Liver (tissue), 3 donors: Measurements from ENCODE around the gene RIIAD1.

Experiments used
- CTCF ChIP-seq: fragments of 150-350 bp; IDR thresholded peaks from 2 replicates; pipeline ENCODE4 v1.5.1; 2017; ENCODE audit warnings: improper control_type of control experiment, low read depth, low read length; ENCODE audit not compliant: missing input control
- EGR1 ChIP-seq, 2 donors: IDR thresholded peaks; 2 replicates each; pipeline ENCODE4 v1.6.1; 2016 to 2018; ENCODE audit warnings: antibody characterized with exemption in 2 of 2, low read depth in 2 of 2
- JUND ChIP-seq, 2 donors: IDR thresholded peaks; 2 replicates each; pipeline ENCODE4 v1.6.1; 2016; ENCODE audit warnings: antibody characterized with exemption in 2 of 2
- MAX ChIP-seq: IDR thresholded peaks from 2 replicates; pipeline ENCODE4 v1.6.1; 2016; ENCODE audit warnings: antibody characterized with exemption
- RXRA ChIP-seq, 2 donors: IDR thresholded peaks; 2 replicates each; pipeline ENCODE4 v1.6.1; 2017 to 2018; ENCODE audit warnings: antibody characterized with exemption in 2 of 2, mild to moderate bottlenecking in 1 of 2
- SP1 ChIP-seq: IDR thresholded peaks from 2 replicates; pipeline ENCODE4 v1.6.1; 2018; ENCODE audit warnings: antibody characterized with exemption, mild to moderate bottlenecking
- donor health status: healthy.
- donor health status: healthy.

- TF ChIP-seq SP1 (no peak), JUND (IDR thresholded peaks at IDR 0.05) (no peak), EGR1 (IDR thresholded peaks at IDR 0.05; ENCODE audit: low read depth in 2 of 2) (no peak), RXRA (IDR thresholded peaks at IDR 0.05) (no peak), CTCF (no peak), MAX (no peak)
These were observed 7.4 kb upstream of the RIIAD1 start for GRCh38 chr1:151713874-151714273.
